NCI-H524 treated with DMSO at 0.1 percent for 48 hours (cell line): ENCODE results near the gene FOXI3.
"Not testable (repeated sequence)": the region's sequence is repeated elsewhere in the genome, so short reads cannot be mapped to it uniquely, and the experiment has no call there.

Experiments
- DNase-seq: peaks from one replicate; lab custom pipeline; 2025; lab: John Stamatoyannopoulos, UW

Gene FOXI3

DNA sequence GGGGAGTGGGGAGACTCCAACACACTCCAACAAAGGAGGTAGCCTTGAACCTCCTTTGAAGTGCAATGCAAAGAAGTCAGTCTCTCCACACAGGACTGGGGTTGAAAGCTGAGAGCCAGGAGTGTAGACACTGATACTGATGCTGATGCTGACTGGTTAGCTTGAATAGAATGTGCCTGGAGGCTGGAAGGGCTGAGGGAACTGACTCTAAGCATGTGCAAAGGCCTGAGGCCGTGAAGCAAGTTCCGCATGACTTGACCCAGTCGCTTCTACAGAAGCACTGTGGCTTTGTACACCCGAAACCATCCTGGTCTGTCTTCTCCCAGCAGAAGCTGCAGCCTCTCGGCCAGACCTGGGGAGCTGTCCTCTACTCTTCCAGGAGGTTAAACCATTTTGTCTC is 10.4 kb downstream of the FOXI3 start:
- DNase-seq: no peak

DNA sequence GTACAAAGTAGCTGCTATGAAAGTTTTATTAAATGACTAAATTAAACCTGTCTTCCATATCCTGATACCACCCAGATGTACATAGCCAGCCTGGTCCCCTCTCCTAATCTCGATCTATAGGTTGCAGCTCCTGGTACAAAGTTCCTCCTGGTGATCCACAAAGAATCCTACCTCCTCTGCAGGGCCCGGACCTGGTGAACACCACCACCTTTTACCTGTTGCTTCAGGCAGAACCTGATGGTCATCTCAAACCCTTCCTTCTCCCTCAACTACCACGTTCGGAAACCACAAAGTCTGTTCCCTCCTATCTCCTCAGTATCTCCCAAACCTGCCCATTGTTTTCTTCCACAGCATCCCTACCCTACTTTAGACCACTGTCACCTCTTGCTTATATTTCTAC is 15.5 kb downstream of the FOXI3 start:
- DNase-seq: no peak

DNA sequence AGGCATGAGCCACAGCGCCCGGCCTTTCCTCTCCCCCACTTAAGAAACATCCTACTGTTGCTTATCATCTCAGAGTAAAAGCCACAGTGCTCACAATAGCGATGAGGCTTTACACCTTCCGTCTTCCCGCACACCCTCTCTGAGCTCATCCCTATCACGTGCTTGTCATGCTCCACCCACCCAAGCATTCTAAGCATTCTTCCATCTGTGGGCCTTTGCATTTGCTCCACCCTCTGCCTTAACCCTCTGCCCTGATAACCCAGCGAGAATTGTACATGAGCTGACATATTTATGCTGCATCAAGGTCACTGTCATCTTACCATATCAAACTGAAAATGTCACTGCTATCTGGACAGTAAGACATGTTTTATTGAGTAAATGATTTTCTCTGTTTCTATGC is 22.6 kb downstream of the FOXI3 start:
- DNase-seq: no peak

- no peak for DNase-seq
These were observed 28.8 kb downstream of the FOXI3 start for GRCh38 chr2:88423733-88424132.

GRCh38 chr2:88419051-88419450 is 33.4 kb downstream of the FOXI3 start:
- not testable (repeated sequence) for DNase-seq

DNA sequence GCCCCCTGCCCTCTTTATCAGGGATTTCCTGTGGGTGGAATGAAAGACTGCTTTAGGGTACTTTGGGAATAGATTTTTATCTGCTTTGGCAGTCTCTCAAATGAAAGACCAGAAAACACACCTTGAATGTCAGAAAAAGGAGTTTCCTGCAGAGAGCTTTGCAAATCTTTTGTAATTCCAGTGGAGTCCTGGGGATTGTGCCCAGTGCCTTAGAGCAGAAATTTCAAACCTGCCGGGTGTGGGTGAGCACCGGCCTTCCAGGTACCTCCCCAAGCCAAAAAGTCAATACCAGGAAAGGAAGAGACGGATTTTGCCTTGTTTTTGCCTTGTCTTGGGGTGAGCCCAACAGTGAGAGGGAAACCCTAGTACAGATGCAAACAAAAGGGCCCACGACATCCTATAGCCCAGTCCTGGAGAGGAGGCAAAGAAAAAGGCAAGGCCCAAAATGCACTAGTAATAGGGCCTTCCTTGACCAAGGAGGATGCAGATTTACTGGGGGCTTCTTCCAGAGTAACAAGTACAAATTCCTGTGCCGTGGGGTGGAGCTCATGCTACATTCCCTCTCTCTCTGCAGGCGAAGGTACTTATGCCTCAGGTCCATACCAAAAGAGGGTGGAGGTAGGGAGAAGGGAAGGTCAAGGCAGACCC is 36.4 kb downstream of the FOXI3 start:
- DNase-seq: no peak

DNA sequence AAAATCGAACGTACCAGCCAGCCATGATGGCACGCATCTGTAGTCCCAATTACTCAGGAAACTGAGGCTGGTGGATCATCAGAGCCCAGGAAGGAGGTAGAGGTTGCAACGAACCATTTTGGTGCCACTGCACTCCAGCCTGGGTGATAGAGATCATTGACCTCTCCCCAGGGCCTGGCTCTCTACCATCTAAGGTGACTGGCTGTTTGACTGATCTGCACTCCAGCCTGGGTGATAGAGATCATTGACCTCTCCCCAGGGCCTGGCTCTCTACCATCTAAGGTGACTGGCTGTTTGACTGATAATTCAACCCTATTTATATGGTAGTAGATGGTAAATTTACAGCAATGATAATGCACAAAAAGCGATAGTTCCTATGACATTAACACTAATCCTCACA is 43.6 kb downstream of the FOXI3 start:
- not testable (repeated sequence) for DNase-seq

- peak; percentile 21 for DNase-seq
These were observed 52.3 kb downstream of the FOXI3 start for GRCh38 chr2:88400037-88400767.

DNA sequence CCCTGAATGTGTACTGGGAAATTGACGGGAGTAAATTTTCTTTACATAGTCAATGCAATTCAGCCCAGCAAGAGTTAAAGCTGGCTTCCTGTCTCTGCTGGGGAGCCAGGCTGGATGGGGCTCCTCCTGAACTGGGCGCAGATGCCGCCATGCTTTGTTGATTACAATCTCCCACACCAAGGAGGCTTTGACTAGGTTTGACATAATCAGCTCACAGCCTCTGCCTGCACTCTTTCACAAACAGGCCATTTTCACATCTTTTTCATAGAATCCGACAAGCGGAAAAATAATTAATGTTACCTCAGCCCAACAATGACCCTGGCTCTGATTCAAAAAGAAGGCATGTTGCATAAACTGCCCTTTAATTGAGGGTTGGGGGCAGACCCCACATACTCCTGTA is 54.3 kb downstream of the FOXI3 start:
- no peak for DNase-seq
